Glutamatergic neuron (in vitro differentiated cells): Measurements from ENCODE around the gene AFAP1. TPM values are rescaled to one million over a fixed set of nuclear protein-coding genes. Genes with fewer than 3 reads are reported as not detected.

Source experiments
- DNase-seq: peaks from one replicate; pipeline ENCODE4 v3.0.0; 2022
- H3K27ac Mint-ChIP-seq: one replicate; pipeline ENCODE4 v1.8.0; 2020; ENCODE audit warnings: mild to moderate bottlenecking, mixed read lengths, inconsistent platforms; ENCODE audit not compliant: unreplicated experiment
- H3K27me3 Mint-ChIP-seq: one replicate; pipeline ENCODE4 v1.8.0; 2020; ENCODE audit warnings: mild to moderate bottlenecking, moderate library complexity, mixed read lengths, inconsistent platforms; ENCODE audit not compliant: unreplicated experiment
- H3K36me3 Mint-ChIP-seq: one replicate; pipeline ENCODE4 v1.8.0; 2020; ENCODE audit warnings: mild to moderate bottlenecking, mixed read lengths, inconsistent platforms; ENCODE audit not compliant: unreplicated experiment
- H3K4me1 Mint-ChIP-seq: one replicate; pipeline ENCODE4 v1.8.0; 2020; ENCODE audit warnings: mild to moderate bottlenecking, low read depth, mixed read lengths, inconsistent platforms; ENCODE audit not compliant: unreplicated experiment
- H3K4me3 Mint-ChIP-seq: one replicate; pipeline ENCODE4 v1.8.0; 2020; ENCODE audit warnings: mild to moderate bottlenecking, mixed read lengths, inconsistent platforms; ENCODE audit not compliant: unreplicated experiment
- H3K9me3 Mint-ChIP-seq: one replicate; pipeline ENCODE4 v1.8.0; 2020; ENCODE audit warnings: mild to moderate bottlenecking, moderate library complexity, mixed read lengths, inconsistent platforms; ENCODE audit not compliant: unreplicated experiment
- total RNA-seq: library from RNA; stranded (reverse); fragmentation: NEBNext Ultra II Directional; extraction: Animal tissue kit (Norgen Biotek cat#: 25700); gene quantifications from one replicate; pipeline ENCODE4 v1.2.1, GENCODE V29; 2021; ENCODE audit not compliant: unreplicated experiment
- TF ChIP-seq, protein P1 (sequence below): fragments of 200-600 bp; sonication (generic); IDR thresholded peaks from one replicate; pipeline ENCODE4 v1.5.0; 2021; ENCODE audit not compliant: partially characterized antibody, unreplicated experiment

The AFAP1 gene
- total RNA-seq, 1 donor from 2014 or later = 528 TPM

DNA sequence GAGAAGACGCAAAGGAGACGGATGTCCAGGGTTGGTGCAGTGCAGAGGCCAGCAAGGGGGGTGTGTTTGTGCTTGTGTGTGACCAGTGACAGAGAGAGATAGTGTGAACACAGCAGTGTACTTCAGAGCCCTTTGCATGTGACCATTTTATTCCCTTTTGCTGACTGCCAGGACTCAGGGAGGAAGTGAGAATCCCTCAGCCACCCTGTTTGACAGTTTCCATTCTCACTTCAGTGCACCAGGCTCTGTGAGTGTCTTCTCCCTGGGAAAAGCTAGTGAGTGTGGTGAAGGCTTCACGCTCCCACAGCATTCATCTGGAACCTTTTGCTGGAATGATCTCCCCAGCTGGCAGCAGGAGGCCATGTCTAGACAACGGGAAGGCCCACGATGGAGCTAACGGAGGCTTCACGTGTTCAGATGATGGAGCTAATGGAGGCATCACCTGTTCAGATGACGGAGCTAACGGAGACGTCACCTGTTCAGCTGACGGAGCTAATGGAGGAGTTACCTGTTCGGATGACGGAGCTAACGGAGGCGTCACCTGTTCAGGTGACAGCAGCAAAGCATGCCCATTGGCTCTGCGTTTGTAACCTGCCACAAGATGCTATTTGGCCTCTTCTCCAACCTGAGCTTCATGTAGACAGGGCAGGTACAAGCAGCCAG lies 195.4 kb downstream of the AFAP1 start:
- H3K27ac Mint-ChIP-seq = no peak overlapping the region

DNA sequence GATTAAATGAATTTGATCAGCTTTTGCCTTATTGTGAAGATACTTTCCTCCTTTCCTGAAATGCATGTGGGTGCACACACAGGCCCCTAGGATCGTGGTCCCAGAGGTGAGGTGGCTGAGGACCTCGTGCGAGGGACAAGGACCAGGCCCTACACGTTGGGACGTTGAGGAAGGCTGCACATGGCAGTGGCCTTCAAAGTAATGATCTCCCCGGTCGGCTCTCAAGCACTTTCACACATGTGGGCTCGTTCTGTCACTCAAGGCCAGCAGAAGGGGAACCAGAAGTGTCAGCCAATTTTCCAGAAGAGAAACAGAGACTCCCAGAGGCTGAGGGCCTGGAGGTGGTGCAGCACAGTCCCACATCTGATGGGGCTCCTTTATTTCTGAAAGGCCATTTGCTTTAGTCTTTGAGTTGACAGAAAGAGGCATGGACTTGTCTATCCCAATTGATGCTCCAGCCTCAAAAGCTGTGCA lies 196.8 kb downstream of the AFAP1 start:
- Mint-ChIP-seq H3K4me3 (no peak overlapping the region), H3K4me1 (no peaks in the 10 kb centered on the region), H3K27me3 (peaks cover 8% of the 10 kb centered on the region), H3K36me3 (no peaks in the 10 kb centered on the region), H3K9me3 (peaks cover 1% of the 10 kb centered on the region), H3K27ac (no peak overlapping the region)
- TF ChIP-seq, protein P1, sequence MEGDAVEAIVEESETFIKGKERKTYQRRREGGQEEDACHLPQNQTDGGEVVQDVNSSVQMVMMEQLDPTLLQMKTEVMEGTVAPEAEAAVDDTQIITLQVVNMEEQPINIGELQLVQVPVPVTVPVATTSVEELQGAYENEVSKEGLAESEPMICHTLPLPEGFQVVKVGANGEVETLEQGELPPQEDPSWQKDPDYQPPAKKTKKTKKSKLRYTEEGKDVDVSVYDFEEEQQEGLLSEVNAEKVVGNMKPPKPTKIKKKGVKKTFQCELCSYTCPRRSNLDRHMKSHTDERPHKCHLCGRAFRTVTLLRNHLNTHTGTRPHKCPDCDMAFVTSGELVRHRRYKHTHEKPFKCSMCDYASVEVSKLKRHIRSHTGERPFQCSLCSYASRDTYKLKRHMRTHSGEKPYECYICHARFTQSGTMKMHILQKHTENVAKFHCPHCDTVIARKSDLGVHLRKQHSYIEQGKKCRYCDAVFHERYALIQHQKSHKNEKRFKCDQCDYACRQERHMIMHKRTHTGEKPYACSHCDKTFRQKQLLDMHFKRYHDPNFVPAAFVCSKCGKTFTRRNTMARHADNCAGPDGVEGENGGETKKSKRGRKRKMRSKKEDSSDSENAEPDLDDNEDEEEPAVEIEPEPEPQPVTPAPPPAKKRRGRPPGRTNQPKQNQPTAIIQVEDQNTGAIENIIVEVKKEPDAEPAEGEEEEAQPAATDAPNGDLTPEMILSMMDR = no peak
- no peak for DNase-seq

More for the DNA sequence above, 195.4 kb downstream of the AFAP1 start:
- DNase-seq = no peak
- TF ChIP-seq, protein P1 = no peak
- no peaks in the 10 kb centered on the region for H3K4me1 Mint-ChIP-seq
- H3K4me3 Mint-ChIP-seq = no peak overlapping the region
- peaks cover 7% of the 10 kb centered on the region for H3K9me3 Mint-ChIP-seq
- peaks cover 13% of the 10 kb centered on the region for H3K27me3 Mint-ChIP-seq
- peaks cover 11% of the 10 kb centered on the region for H3K36me3 Mint-ChIP-seq

GRCh38 chr4:7741946-7742806 lies 197.5 kb downstream of the AFAP1 start:
- Mint-ChIP-seq H3K4me1 (no peaks in the 10 kb centered on the region), H3K4me3 (no peak overlapping the region), H3K36me3 (no peaks in the 10 kb centered on the region), H3K27ac (no peak overlapping the region), H3K9me3 (peaks cover under 1% of the 10 kb centered on the region), H3K27me3 (peaks cover 4% of the 10 kb centered on the region)
- DNase-seq = no peak
- TF ChIP-seq, protein P1 = no peak

DNA sequence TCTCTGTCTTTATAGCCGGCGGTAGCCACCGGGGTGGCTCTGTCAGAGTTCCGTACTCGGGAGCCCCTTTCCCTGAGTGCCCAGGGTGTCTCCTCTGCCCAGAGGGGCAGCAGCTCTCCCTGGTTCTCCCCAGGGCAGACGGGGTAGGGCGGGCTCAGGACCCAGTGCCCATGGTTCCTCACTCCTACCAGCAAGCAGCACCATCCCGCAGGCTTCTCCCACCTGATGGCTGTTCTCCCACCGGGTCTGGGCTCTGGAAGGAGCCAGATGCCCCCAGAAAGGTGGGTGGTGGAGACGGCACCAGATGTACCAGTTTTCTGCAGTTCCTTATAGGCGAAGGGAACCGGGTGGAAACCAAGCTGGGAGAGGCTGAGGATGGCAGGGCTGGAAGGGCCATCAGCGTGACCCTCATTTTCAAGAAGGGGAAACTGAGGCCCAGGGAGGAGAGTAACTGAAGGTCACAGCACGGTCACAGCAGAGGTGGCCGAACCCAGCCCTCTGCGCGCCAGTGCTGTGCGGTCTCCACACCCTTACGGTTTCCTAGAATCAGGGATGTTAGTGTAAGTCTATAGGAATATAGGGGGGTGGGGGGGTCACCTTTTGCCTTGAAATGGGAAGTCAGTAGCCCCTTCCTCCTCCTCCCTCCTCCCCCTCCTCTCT lies 198.7 kb downstream of the AFAP1 start:
- no peaks in the 10 kb centered on the region for H3K36me3 Mint-ChIP-seq
- no peak overlapping the region for H3K27ac Mint-ChIP-seq
- TF ChIP-seq, protein P1 = no peak
- H3K4me1 Mint-ChIP-seq = no peaks in the 10 kb centered on the region
- H3K4me3 Mint-ChIP-seq = no peak overlapping the region
- no peak for DNase-seq
- peaks cover 2% of the 10 kb centered on the region for H3K27me3 Mint-ChIP-seq
- no peaks in the 10 kb centered on the region for H3K9me3 Mint-ChIP-seq
